Astrocyte (in vitro differentiated cells and primary cell): ENCODE results near the gene PCSK7. TPM values are rescaled to one million over a fixed set of nuclear protein-coding genes. Genes with fewer than 3 reads are reported as not detected.

Experiments
- DNase-seq: peaks from one replicate; pipeline ENCODE4 v3.0.0-alpha.2; 2010; ENCODE audit warnings: low read depth
- FAIRE-seq: peaks from 2 replicates; lab custom pipeline; 2011; peaks lifted over from hg19 to GRCh38; lab: Jason Lieb, UNC
- H2AFZ ChIP-seq: 2 replicates; pipeline ENCODE4 v1.6.0; 2012; ENCODE audit warnings: low read depth, low read length, inconsistent platforms
- H3K27ac ChIP-seq: 2 replicates; pipeline ENCODE4 v1.5.1; 2011; ENCODE audit warnings: low read depth, low read length, inconsistent platforms
- H3K27me3 ChIP-seq: 2 replicates; pipeline ENCODE4 v1.6.0; 2011; ENCODE audit warnings: low read length, inconsistent platforms; ENCODE audit not compliant: insufficient read depth
- H3K36me3 ChIP-seq: 2 replicates; pipeline ENCODE4 v1.5.1; 2011; ENCODE audit warnings: low read length, inconsistent platforms; ENCODE audit not compliant: insufficient read depth
- H3K4me1 ChIP-seq: 2 replicates; pipeline ENCODE4 v1.5.1; 2011; ENCODE audit warnings: low read length, inconsistent platforms; ENCODE audit not compliant: insufficient read depth
- H3K4me2 ChIP-seq: 2 replicates; pipeline ENCODE4 v1.6.0; 2012; ENCODE audit warnings: low read length, inconsistent platforms
- H3K4me3 ChIP-seq: 2 replicates; pipeline ENCODE4 v1.5.1; 2011; ENCODE audit warnings: low read depth, mild to moderate bottlenecking, low read length, inconsistent platforms; ENCODE audit not compliant: insufficient read depth
- H3K79me2 ChIP-seq: 2 replicates; pipeline ENCODE4 v1.6.0; 2012; ENCODE audit warnings: mild to moderate bottlenecking, low read length, inconsistent platforms; ENCODE audit not compliant: insufficient read depth
- H3K9ac ChIP-seq: 2 replicates; pipeline ENCODE4 v1.6.0; 2012; ENCODE audit warnings: mild to moderate bottlenecking, low read length, inconsistent platforms
- H3K9me3 ChIP-seq: 2 replicates; pipeline ENCODE4 v1.5.1; 2012; ENCODE audit warnings: low read depth, mild to moderate bottlenecking, low read length, inconsistent platforms; ENCODE audit not compliant: insufficient read depth
- H4K20me1 ChIP-seq: 2 replicates; pipeline ENCODE4 v1.6.0; 2012; ENCODE audit warnings: low read length, inconsistent platforms; ENCODE audit not compliant: insufficient read depth
- H3K27ac Mint-ChIP-seq: one replicate; pipeline ENCODE4 v1.8.0; 2021; ENCODE audit warnings: mild to moderate bottlenecking, mixed read lengths; ENCODE audit not compliant: unreplicated experiment
- H3K27me3 Mint-ChIP-seq: one replicate; pipeline ENCODE4 v1.8.0; 2021; ENCODE audit warnings: low read depth, mixed read lengths; ENCODE audit not compliant: unreplicated experiment
- H3K36me3 Mint-ChIP-seq: one replicate; pipeline ENCODE4 v1.8.0; 2021; ENCODE audit warnings: low read depth, mixed read lengths; ENCODE audit not compliant: unreplicated experiment
- H3K4me1 Mint-ChIP-seq: one replicate; pipeline ENCODE4 v1.8.0; 2021; ENCODE audit warnings: low read depth, mixed read lengths; ENCODE audit not compliant: unreplicated experiment
- H3K4me3 Mint-ChIP-seq: one replicate; pipeline ENCODE4 v1.8.0; 2021; ENCODE audit warnings: mild to moderate bottlenecking, moderate library complexity, mixed read lengths; ENCODE audit not compliant: unreplicated experiment
- H3K9me3 Mint-ChIP-seq: one replicate; pipeline ENCODE4 v1.8.0; 2021; ENCODE audit warnings: mild to moderate bottlenecking, mixed read lengths; ENCODE audit not compliant: unreplicated experiment
- CTCF ChIP-seq: IDR thresholded peaks from 2 replicates; pipeline ENCODE4 v1.5.1; 2011; ENCODE audit warnings: low read depth, mild to moderate bottlenecking, inconsistent platforms, low read length, moderate library complexity; ENCODE audit not compliant: insufficient read depth
- EZH2 ChIP-seq: IDR thresholded peaks from 2 replicates; pipeline ENCODE4 v1.6.1; 2012; ENCODE audit warnings: mild to moderate bottlenecking, low read length, inconsistent platforms; ENCODE audit not compliant: insufficient read depth
- total RNA-seq: library from RNA; stranded (reverse); gene quantifications from 2 replicates; pipeline ENCODE4 v1.2.1, GENCODE V29; 2021

PCSK7 gene
- total RNA-seq, 1 donor from 2014 or later: 43.6 TPM

- no peaks in the 10 kb centered on the region for H3K9me3 Mint-ChIP-seq
- FAIRE-seq (peak; percentile 32), DNase-seq (no peak)
- TF ChIP-seq EZH2: no peak
- no peak for TF ChIP-seq CTCF
- H3K27me3 Mint-ChIP-seq: no peaks in the 10 kb centered on the region
- Histone ChIP-seq H3K4me1 (peaks cover 54% of the 10 kb centered on the region), H3K79me2 (peaks cover 78% of the 10 kb centered on the region), H3K27me3 (no peaks in the 10 kb centered on the region), H3K9ac (peak overlapping the region; percentile 91), H2AFZ (no peak overlapping the region), H4K20me1 (peaks cover 63% of the 10 kb centered on the region), H3K36me3 (peaks cover 31% of the 10 kb centered on the region), H3K27ac (no peak overlapping the region), H3K4me2 (peak overlapping the region; percentile 98), H3K9me3 (no peaks in the 10 kb centered on the region), H3K4me3 (peak overlapping the region; percentile 83)
- peak overlapping the region; percentile 99 for H3K27ac Mint-ChIP-seq
- H3K4me1 Mint-ChIP-seq: peaks cover 56% of the 10 kb centered on the region
- peaks cover 34% of the 10 kb centered on the region for H3K36me3 Mint-ChIP-seq
- peak overlapping the region; percentile 97 for H3K4me3 Mint-ChIP-seq
Measured at GRCh38 chr11:117202386-117203068, 29.3 kb downstream of the PCSK7 start.

- no peak for DNase-seq
- peaks cover 55% of the 10 kb centered on the region for H3K4me1 ChIP-seq
- H3K27ac ChIP-seq: peak overlapping the region; percentile 76
- Mint-ChIP-seq H3K4me1 (peaks cover 60% of the 10 kb centered on the region), H3K27me3 (no peaks in the 10 kb centered on the region), H3K9me3 (no peaks in the 10 kb centered on the region), H3K4me3 (peak overlapping the region; percentile 97), H3K36me3 (peaks cover 34% of the 10 kb centered on the region), H3K27ac (peak overlapping the region; percentile 99)
- no peak overlapping the region for H2AFZ ChIP-seq
- peak overlapping the region; percentile 98 for H3K4me2 ChIP-seq
- H3K27me3 ChIP-seq: no peaks in the 10 kb centered on the region
- H3K36me3 ChIP-seq: peaks cover 31% of the 10 kb centered on the region
- peak overlapping the region; percentile 83 for H3K4me3 ChIP-seq
- H3K79me2 ChIP-seq: peaks cover 80% of the 10 kb centered on the region
- H3K9me3 ChIP-seq: no peaks in the 10 kb centered on the region
- peaks cover 63% of the 10 kb centered on the region for H4K20me1 ChIP-seq
- H3K9ac ChIP-seq: peak overlapping the region; percentile 91
- TF ChIP-seq CTCF (no peak), EZH2 (no peak)
- FAIRE-seq: no peak
Measured at GRCh38 chr11:117201658-117202305, 30.1 kb downstream of the PCSK7 start.
